ENCODE measurements around the gene TJAP1.
"Not testable (repeated sequence)": the region's sequence is repeated elsewhere in the genome, so short reads cannot be mapped to it uniquely, and the experiment has no call there.

TJAP1 gene

GRCh38 chr6:43481075-43481474 lies 3.7 kb downstream of the TJAP1 start:
- no peak for DNase-seq (ENCODE audit: low read depth, low spot score)

GRCh38 chr6:43481591-43482236 lies 4.3 kb downstream of the TJAP1 start:
- no peak for DNase-seq (ENCODE audit: low read depth, low spot score)

- no peak for DNase-seq (ENCODE audit: low read depth, low spot score)
Observed at GRCh38 chr6:43488667-43489276, 11.4 kb downstream of the TJAP1 start.

- DNase-seq (ENCODE audit: low read depth, low spot score): no peak
Observed at GRCh38 chr6:43489277-43490072, 12.1 kb downstream of the TJAP1 start.

GRCh38 chr6:43490523-43490939 lies 13.2 kb downstream of the TJAP1 start:
- DNase-seq (ENCODE audit: low read depth, low spot score): no peak

- no peak for DNase-seq (ENCODE audit: low read depth, low spot score)
Observed at GRCh38 chr6:43491750-43492661, 14.6 kb downstream of the TJAP1 start.

- no peak for DNase-seq (ENCODE audit: low read depth, low spot score)
Observed at GRCh38 chr6:43492673-43493072, 15.3 kb downstream of the TJAP1 start.

GRCh38 chr6:43493230-43493629 lies 15.9 kb downstream of the TJAP1 start:
- no peak for DNase-seq (ENCODE audit: low read depth, low spot score)

GRCh38 chr6:43493833-43494232 lies 16.5 kb downstream of the TJAP1 start:
- no peak for DNase-seq (ENCODE audit: low read depth, low spot score)

- DNase-seq (ENCODE audit: low read depth, low spot score): no peak
Observed at GRCh38 chr6:43494321-43494720, 17.0 kb downstream of the TJAP1 start.

- DNase-seq (ENCODE audit: low read depth, low spot score): no peak
Observed at GRCh38 chr6:43494766-43495165, 17.4 kb downstream of the TJAP1 start.

GRCh38 chr6:43495409-43495941 lies 18.1 kb downstream of the TJAP1 start:
- no peak for DNase-seq (ENCODE audit: low read depth, low spot score)

GRCh38 chr6:43496370-43497128 lies 19.2 kb downstream of the TJAP1 start:
- DNase-seq (ENCODE audit: low read depth, low spot score): no peak

- DNase-seq (ENCODE audit: low read depth, low spot score): no peak
Observed at GRCh38 chr6:43497129-43497396, 19.7 kb downstream of the TJAP1 start.

- DNase-seq (ENCODE audit: low read depth, low spot score): no peak
Observed at GRCh38 chr6:43497689-43498088, 20.3 kb downstream of the TJAP1 start.

- DNase-seq (ENCODE audit: low read depth, low spot score): not testable (repeated sequence)
Observed at GRCh38 chr6:43498291-43498690, 20.9 kb downstream of the TJAP1 start.

- no peak for DNase-seq (ENCODE audit: low read depth, low spot score)
Observed at GRCh38 chr6:43499028-43499815, 21.9 kb downstream of the TJAP1 start.

- DNase-seq (ENCODE audit: low read depth, low spot score): no peak
Observed at GRCh38 chr6:43500921-43501320, 23.6 kb downstream of the TJAP1 start.

- DNase-seq (ENCODE audit: low read depth, low spot score): no peak
Observed at GRCh38 chr6:43502666-43503065, 25.3 kb downstream of the TJAP1 start.

GRCh38 chr6:43503443-43503842 lies 26.1 kb downstream of the TJAP1 start:
- DNase-seq (ENCODE audit: low read depth, low spot score): no peak
